HG02870 (cell line): ENCODE results near the gene ISM1.

Source experiments
- ATAC-seq: cut with Tn5 transposase; IDR thresholded peaks from one replicate; pipeline ENCODE4 v1.9.1; 2021; ENCODE audit warnings: mild to moderate bottlenecking, moderate library complexity; ENCODE audit not compliant: unreplicated experiment

ISM1 gene

GRCh38 chr20:13340088-13340487 is 119.0 kb downstream of the ISM1 start:
- no peak for ATAC-seq

- ATAC-seq, result peak; percentile 51
Measured at GRCh38 chr20:13341737-13342393, 120.8 kb downstream of the ISM1 start.

GRCh38 chr20:13342469-13343242 is 121.6 kb downstream of the ISM1 start:
- ATAC-seq, result no peak

GRCh38 chr20:13344671-13345070 is 123.6 kb downstream of the ISM1 start:
- no peak for ATAC-seq

- no peak for ATAC-seq
Measured at GRCh38 chr20:13348311-13349234, 127.5 kb downstream of the ISM1 start.

- no peak for ATAC-seq
Measured at GRCh38 chr20:13349235-13349604, 128.1 kb downstream of the ISM1 start.
